HEK293 (cell line): Measurements from ENCODE around the gene TAF11L10.
"Not testable (repeated sequence)": the region's sequence is repeated elsewhere in the genome, so short reads cannot be mapped to it uniquely, and the experiment has no call there.

Source experiments
- CTCF ChIA-PET: fragments of 350-600 bp; formaldehyde crosslinking; extraction: SDS; loops from one replicate; lab custom pipeline; 2021; ENCODE audit warnings: antibody characterized with exemption; lab: Yijun Ruan, JAX
- POLR2A ChIA-PET: fragments of 300-600 bp; formaldehyde crosslinking; extraction: SDS; loops from one replicate; lab custom pipeline; 2020; ENCODE audit warnings: antibody characterized with exemption, inconsistent platforms; lab: Yijun Ruan, JAX
- H3K27ac ChIP-seq: fragments of 200-500 bp; sonication (Bioruptor generic); 2 replicates; pipeline ENCODE4 v1.5.1; 2014; ENCODE audit warnings: low read depth, low read length, control low read depth, inconsistent platforms; ENCODE audit errors: extremely low read depth
- H3K36me3 ChIP-seq, 2 experiments: fragments of 200-500 bp in 1 of 2; sonication (Bioruptor generic) in 1 of 2; 1 replicate in 1 of 2; 2 replicates in 1 of 2; pipeline ENCODE4 v1.5.1; 2014 to 2017; ENCODE audit warnings: inconsistent platforms in 2 of 2, low read length in 2 of 2; ENCODE audit not compliant: control insufficient read depth in 2 of 2, insufficient read depth in 1 of 2
- H3K4me1 ChIP-seq: fragments of 200-500 bp; sonication (Bioruptor generic); 2 replicates; pipeline ENCODE4 v1.5.1; 2014; ENCODE audit warnings: mild to moderate bottlenecking, low read length, inconsistent platforms; ENCODE audit not compliant: control insufficient read depth, insufficient read depth
- H3K4me3 ChIP-seq: 2 replicates; pipeline ENCODE4 v1.5.1; 2011; ENCODE audit warnings: low read depth, mild to moderate bottlenecking, control low read depth, low read length, moderate library complexity
- H3K9me3 ChIP-seq: fragments of 200-500 bp; sonication (Bioruptor generic); 2 replicates; pipeline ENCODE4 v1.5.1; 2014; ENCODE audit warnings: low read depth, low read length, inconsistent platforms; ENCODE audit not compliant: control insufficient read depth, insufficient read depth
- BCL6B ChIP-seq: fragments of 450-650 bp; formaldehyde crosslinking; IDR thresholded peaks from 2 replicates; pipeline ENCODE4 v1.5.1; 2017; ENCODE audit warnings: missing biosample characterization, missing genetic modification characterization
- YY2 ChIP-seq: fragments of 450-650 bp; formaldehyde crosslinking; IDR thresholded peaks from 2 replicates; pipeline ENCODE4 v1.5.1; 2016; ENCODE audit warnings: missing biosample characterization, missing genetic modification characterization
- ZBTB20 ChIP-seq: fragments of 450-650 bp; formaldehyde crosslinking; IDR thresholded peaks from 2 replicates; pipeline ENCODE4 v1.5.1; 2016; ENCODE audit warnings: missing biosample characterization, missing genetic modification characterization
- ZBTB21 ChIP-seq: fragments of 450-650 bp; formaldehyde crosslinking; IDR thresholded peaks from 2 replicates; pipeline ENCODE4 v1.5.1; 2017; ENCODE audit warnings: missing biosample characterization, missing genetic modification characterization
- ZBTB8A ChIP-seq: fragments of 450-650 bp; formaldehyde crosslinking; IDR thresholded peaks from 2 replicates; pipeline ENCODE4 v1.5.1; 2016; ENCODE audit warnings: missing biosample characterization, missing genetic modification characterization
- ZFP41 ChIP-seq: fragments of 450-650 bp; formaldehyde crosslinking; IDR thresholded peaks from 2 replicates; pipeline ENCODE4 v1.5.1; 2016; ENCODE audit warnings: missing biosample characterization, missing genetic modification characterization, borderline replicate concordance
- ZNF174 ChIP-seq: fragments of 450-650 bp; formaldehyde crosslinking; IDR thresholded peaks from 2 replicates; pipeline ENCODE4 v1.5.0; 2017; ENCODE audit warnings: missing biosample characterization, mild to moderate bottlenecking, missing genetic modification characterization
- ZNF211 ChIP-seq: fragments of 450-650 bp; formaldehyde crosslinking; IDR thresholded peaks from 2 replicates; pipeline ENCODE4 v1.5.1; 2016; ENCODE audit warnings: low read depth, missing biosample characterization, missing genetic modification characterization
- ZNF37A ChIP-seq: fragments of 450-650 bp; IDR thresholded peaks from 2 replicates; pipeline ENCODE4 v1.5.1; 2018; ENCODE audit warnings: missing biosample characterization, missing genetic modification characterization
- ZNF473 ChIP-seq: fragments of 450-650 bp; formaldehyde crosslinking; IDR thresholded peaks from 2 replicates; pipeline ENCODE4 v1.5.1; 2017; ENCODE audit warnings: missing biosample characterization, missing genetic modification characterization
- ZNF501 ChIP-seq: fragments of 450-650 bp; formaldehyde crosslinking; IDR thresholded peaks from 2 replicates; pipeline ENCODE4 v1.5.1; 2016; ENCODE audit warnings: missing biosample characterization, missing genetic modification characterization
- ZNF558 ChIP-seq: fragments of 450-650 bp; formaldehyde crosslinking; IDR thresholded peaks from 2 replicates; pipeline ENCODE4 v1.5.1; 2016; ENCODE audit warnings: missing biosample characterization, missing genetic modification characterization
- ZNF837 ChIP-seq: fragments of 450-650 bp; formaldehyde crosslinking; IDR thresholded peaks from 2 replicates; pipeline ENCODE4 v1.5.1; 2016; ENCODE audit warnings: missing biosample characterization, missing genetic modification characterization
- ZSCAN5A ChIP-seq: fragments of 450-650 bp; formaldehyde crosslinking; IDR thresholded peaks from 2 replicates; pipeline ENCODE4 v1.5.1; 2016; ENCODE audit warnings: missing biosample characterization, missing genetic modification characterization
- TF ChIP-seq, protein P1 (sequence below): IDR thresholded peaks from 2 replicates; pipeline ENCODE4 v1.6.1; 2011; ENCODE audit warnings: mild to moderate bottlenecking, low read depth, low read length, borderline replicate concordance
- TF ChIP-seq, protein P2 (sequence below): fragments of 450-650 bp; formaldehyde crosslinking; optimal IDR thresholded peaks from 2 replicates; pipeline ENCODE3; 2016; ENCODE audit warnings: missing biosample characterization, mild to moderate bottlenecking, missing genetic modification characterization
- TF ChIP-seq, protein P3 (sequence below): fragments of 450-650 bp; formaldehyde crosslinking; IDR thresholded peaks from 2 replicates; pipeline ENCODE4 v1.5.1; 2017; ENCODE audit warnings: missing biosample characterization, missing genetic modification characterization

Gene TAF11L10

DNA sequence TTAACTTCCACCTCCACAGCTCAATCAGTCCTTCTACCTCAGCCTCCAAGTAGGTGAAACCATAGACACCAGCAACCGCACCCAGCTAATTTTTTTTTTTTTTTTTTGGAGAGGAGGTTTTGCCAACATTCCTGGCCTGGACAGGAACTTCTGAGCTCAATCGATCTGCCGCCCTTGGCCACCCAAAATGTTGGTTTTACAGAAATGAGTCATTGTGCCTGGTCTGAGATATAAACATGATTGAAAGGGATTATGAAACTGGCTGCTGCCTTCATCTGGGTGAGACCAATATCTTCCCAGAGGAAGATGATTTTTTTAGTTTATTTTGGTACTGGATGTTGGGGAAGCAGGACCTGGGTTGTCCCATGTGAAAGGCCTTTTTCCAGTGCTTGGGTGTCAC, 21.7 kb upstream of the TAF11L10 start:
- TF ChIP-seq ZNF473 (tag by site-specific recombination), result no peak
- TF ChIP-seq ZFP41 (tag by site-specific recombination), result no peak
- TF ChIP-seq, protein P1, sequence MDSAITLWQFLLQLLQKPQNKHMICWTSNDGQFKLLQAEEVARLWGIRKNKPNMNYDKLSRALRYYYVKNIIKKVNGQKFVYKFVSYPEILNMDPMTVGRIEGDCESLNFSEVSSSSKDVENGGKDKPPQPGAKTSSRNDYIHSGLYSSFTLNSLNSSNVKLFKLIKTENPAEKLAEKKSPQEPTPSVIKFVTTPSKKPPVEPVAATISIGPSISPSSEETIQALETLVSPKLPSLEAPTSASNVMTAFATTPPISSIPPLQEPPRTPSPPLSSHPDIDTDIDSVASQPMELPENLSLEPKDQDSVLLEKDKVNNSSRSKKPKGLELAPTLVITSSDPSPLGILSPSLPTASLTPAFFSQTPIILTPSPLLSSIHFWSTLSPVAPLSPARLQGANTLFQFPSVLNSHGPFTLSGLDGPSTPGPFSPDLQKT, result no peak
- TF ChIP-seq ZNF174, result no peak
- TF ChIP-seq, protein P2, sequence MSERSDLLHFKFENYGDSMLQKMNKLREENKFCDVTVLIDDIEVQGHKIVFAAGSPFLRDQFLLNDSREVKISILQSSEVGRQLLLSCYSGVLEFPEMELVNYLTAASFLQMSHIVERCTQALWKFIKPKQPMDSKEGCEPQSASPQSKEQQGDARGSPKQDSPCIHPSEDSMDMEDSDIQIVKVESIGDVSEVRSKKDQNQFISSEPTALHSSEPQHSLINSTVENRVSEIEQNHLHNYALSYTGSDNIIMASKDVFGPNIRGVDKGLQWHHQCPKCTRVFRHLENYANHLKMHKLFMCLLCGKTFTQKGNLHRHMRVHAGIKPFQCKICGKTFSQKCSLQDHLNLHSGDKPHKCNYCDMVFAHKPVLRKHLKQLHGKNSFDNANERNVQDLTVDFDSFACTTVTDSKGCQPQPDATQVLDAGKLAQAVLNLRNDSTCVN (tag by site-specific recombination), result no peak
- Histone ChIP-seq H3K36me3 (no peaks in the 10 kb centered on the region), H3K4me1 (no peaks in the 10 kb centered on the region), H3K4me3 (no peak overlapping the region), H3K9me3 (no peaks in the 10 kb centered on the region), H3K27ac (no peak overlapping the region)
- ChIA-PET POLR2A (interaction anchor here (0.6 kb wide), 1 partner anchor 402 kb away, joined by 3 read pairs; no protein-coding TSS in a partner anchor), CTCF (no interaction called here)

GRCh38 chr5:17614872-17615605, 17.4 kb upstream of the TAF11L10 start:
- TF ChIP-seq, protein P3, sequence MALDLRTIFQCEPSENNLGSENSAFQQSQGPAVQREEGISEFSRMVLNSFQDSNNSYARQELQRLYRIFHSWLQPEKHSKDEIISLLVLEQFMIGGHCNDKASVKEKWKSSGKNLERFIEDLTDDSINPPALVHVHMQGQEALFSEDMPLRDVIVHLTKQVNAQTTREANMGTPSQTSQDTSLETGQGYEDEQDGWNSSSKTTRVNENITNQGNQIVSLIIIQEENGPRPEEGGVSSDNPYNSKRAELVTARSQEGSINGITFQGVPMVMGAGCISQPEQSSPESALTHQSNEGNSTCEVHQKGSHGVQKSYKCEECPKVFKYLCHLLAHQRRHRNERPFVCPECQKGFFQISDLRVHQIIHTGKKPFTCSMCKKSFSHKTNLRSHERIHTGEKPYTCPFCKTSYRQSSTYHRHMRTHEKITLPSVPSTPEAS (tag by site-specific recombination), result no peak
- no peak for TF ChIP-seq ZBTB8A (tag by site-specific recombination)
- TF ChIP-seq ZSCAN5A (tag by site-specific recombination), result no peak
- no peak for TF ChIP-seq ZNF501 (tag by site-specific recombination)
- no peak for TF ChIP-seq ZBTB20 (tag by site-specific recombination)
- TF ChIP-seq ZBTB21, result no peak
- TF ChIP-seq ZNF558 (tag by site-specific recombination), result no peak
- no peak for TF ChIP-seq ZNF837
- no peak for TF ChIP-seq BCL6B (tag by site-specific recombination)
- TF ChIP-seq ZNF211 (tag by site-specific recombination), result no peak
- no peak for TF ChIP-seq YY2 (tag by site-specific recombination)
- no peak for TF ChIP-seq ZNF37A
- no peaks in the 10 kb centered on the region for H3K36me3 ChIP-seq
- no peak overlapping the region for H3K4me3 ChIP-seq
- H3K4me1 ChIP-seq, result no peaks in the 10 kb centered on the region
- CTCF ChIA-PET, result no interaction called here
- no peaks in the 10 kb centered on the region for H3K9me3 ChIP-seq
- H3K27ac ChIP-seq, result no peak overlapping the region
- POLR2A ChIA-PET, result interaction anchor here (1.0 kb wide), 1 partner anchor 234 kb away, joined by 3 read pairs; no protein-coding TSS in a partner anchor

DNA sequence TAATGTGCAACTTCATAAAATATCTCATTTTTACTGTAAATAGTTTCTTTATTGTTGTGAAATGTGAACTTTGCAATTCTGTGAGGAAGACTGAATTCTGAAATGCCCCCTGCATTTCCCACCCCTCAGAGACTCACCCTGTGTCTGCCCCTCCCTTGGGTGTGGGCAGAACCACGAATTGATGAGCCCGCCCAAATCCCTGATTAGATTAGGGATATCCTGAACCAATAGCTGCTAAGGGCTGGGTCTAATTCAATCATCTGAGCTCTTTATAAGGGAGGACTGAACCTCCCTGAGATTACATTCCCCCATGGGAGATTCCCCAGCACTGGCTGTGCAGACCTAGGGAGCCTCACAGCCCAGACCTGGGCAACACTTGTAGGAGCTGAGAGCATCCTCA, 12.5 kb upstream of the TAF11L10 start, which contains the start of gene TAF11L12:
Gene TAF11L12 (plus strand): TSS at position 301 of the 400 bp plus-strand sequence.
- CTCF ChIA-PET, H3K4me1 ChIP-seq, H3K9me3 ChIP-seq, H3K36me3 ChIP-seq, H3K27ac ChIP-seq, POLR2A ChIA-PET, H3K4me3 ChIP-seq: not testable (repeated sequence)
